Umbilical cord (tissue), 2 donors: ENCODE results near the gene GNL2. TPM values are rescaled to one million over a fixed set of nuclear protein-coding genes. Genes with fewer than 3 reads are reported as not detected.
"Not testable (repeated sequence)": the region's sequence is repeated elsewhere in the genome, so short reads cannot be mapped to it uniquely, and the experiment has no call there.

Experiments
- DNase-seq: peaks from one replicate; pipeline ENCODE4 v3.0.0-alpha.2; 2015; ENCODE audit warnings: low spot score
- total RNA-seq: library from RNA; depleted of rRNA; stranded (reverse); fragments of >200 nt; gene quantifications from one replicate; pipeline ENCODE4 v1.2.3, GENCODE V29; 2014; ENCODE audit warnings: low replicate concordance; ENCODE audit not compliant: insufficient read depth

GNL2 gene
- total RNA-seq, 1 donor from 2014 or later = 48.9 TPM

DNA sequence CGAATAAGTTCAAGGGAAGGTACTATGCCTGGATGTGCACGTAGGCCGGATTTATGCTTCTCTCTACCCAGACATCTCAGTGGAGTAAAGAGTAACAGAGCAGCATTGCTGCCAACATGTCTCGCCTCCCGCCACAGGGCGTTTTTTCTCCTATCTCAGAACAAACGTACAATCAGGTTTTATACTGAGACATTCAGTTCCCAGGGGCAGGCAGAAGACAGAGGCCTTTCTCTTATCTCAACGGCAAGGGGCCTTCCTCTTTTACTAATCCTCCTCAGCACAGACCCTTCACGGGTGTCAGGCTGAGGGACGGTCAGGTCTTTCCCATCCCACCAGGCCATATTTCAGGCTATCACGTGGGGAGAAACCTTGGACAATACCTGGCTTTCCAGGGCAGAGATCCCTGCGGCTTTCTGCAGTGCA, 35.8 kb downstream of the GNL2 start:
- DNase-seq = not testable (repeated sequence)

DNA sequence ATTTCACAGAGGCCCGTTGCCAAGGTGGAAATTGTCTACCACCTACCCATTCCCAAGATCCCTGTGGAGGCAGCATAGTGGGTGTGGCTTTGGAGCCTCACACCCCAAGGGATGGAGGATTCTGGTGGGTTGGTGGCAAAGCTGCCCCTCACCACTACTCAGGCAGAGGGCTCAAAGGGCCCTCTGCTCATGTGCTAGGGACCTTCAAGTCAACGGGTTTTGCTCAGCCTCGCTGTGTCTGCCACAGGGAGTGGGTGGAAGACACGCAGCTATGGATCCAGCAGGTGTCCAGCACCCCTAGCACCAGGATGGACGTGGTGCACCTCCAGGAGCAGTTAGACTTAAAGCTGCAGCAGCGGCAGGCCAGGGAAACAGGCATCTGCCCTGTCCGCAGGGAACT, 36.7 kb downstream of the GNL2 start:
- no peak for DNase-seq

DNA sequence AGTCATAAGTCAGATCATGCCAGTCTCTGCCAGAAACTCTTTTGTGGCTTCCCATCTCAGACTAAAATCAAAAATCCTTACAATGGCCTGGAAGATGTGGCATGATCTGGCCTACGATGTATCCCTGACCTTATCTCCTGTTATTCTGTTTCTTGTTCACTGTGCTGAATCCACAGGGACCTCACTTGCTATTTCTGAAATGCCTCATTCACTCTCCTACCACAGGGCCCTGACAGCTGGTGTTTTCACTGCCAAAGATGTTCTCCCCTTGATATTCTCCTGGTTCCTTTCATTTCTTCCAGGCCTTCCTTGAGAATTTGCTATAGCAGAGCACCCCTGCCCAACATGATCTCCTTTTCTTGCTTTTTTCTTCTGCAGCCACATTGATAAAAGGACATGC, 37.3 kb downstream of the GNL2 start:
- DNase-seq = no peak

DNA sequence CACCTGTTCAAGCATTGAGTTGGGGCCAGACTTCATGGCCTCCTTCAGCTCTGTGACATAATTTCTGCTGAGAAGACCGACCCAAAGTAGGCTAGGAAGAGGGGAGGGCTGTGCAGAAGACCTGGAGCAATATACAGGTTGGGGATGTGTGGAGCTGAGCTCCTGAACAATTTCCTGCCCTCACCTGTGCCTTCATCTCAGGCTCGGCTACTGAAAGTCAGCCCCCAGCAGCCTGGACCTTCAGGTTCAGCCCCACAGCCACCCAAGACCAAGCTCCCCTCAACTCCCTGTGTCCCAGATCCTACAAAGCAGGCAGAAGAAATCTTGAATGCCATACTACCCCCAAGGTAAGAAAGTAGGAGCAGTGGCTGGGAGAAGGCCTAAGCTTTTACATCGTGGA, 38.3 kb downstream of the GNL2 start:
- no peak for DNase-seq

DNA sequence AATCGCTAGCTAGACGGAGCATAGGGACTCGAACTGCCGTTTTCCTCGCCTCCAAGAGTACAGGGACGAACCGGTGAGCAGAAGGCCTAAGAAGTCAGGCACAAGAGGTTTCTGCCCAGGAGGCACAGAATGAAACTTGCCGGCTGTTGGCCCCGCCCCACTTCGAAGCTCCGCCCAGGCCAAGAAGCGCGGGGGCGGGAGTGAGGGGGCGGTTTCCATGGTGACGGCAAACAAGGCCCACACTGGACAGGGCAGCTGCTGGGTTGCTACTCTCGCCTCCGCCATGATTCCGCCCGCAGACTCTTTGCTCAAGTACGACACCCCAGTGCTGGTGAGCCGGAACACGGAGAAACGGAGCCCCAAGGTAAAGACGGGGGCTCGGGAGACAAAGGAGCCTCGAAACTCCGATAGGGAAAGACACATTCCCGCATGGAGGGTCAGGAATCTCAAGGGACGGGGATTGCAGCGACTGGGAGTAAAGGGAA, 39.0 kb downstream of the GNL2 start, which contains the start of gene DNALI1:
Gene DNALI1 (plus strand): TSS at position 229 of the 485 bp plus-strand sequence. CDS start 55 bp downstream, at position 284.
- DNase-seq = peak; percentile 86

DNA sequence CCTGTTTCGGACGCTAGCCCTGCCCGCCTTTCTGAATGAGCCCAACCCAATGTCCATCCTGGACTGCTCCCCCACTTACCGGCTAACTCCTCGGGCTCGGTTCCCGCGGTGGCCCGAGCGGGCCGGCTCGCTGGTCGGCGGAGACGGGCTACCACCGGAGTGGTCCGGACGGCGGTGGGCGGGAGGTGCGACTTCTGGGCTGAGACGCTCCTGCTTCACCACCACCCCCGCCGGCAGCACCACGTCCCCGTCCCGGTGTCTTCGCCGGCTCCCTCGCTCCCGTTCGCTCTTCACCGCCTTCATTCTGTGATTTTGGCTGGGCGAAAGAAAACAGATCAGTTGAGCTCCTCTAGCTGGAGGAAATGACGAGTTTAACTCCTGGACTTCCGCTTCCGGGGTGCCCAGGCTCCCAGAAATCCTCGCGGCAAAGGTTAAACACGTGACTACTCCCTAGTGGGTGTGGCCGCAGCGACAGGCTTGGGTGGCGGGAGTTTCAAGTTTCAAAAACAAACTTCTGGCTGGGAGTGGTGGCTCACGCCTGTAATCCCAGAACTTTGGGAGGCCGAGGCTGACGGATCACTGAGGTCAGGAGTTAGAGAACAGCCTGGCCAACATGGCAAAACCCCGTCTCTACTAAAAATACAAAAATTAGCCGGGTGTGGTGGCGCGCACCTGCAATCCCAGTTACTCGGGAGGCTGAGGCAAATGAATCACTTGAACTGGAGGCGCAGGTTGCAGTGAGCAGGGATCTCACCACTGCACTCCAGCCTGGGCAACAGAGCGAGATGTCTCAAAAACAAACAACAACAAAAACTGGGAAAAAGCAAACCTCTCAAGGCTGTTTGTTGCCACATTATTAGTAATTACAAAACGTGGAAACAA, 41.6 kb downstream of the GNL2 start, which contains the start of gene SNIP1:
Gene SNIP1 (minus strand): TSS at position 367 of the 882 bp plus-strand sequence. CDS start 64 bp downstream, at position 303.
- DNase-seq = peak; percentile 98

DNA sequence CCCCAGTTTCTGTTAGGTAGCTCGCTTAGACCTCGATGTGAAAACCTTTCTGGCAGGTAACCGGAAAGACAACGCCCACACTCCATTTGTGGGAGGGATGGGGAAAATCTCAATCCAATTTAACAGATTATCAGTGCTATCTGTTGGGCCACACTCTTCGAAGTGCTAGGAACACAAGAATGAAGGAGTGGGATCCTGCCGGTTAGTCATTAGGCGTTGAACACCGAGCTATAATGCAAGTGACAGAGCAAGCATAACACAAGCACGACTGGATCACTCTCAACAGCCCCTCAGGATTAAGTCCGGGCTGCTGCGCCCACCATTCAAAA, 42.2 kb downstream of the GNL2 start:
- no peak for DNase-seq

DNA sequence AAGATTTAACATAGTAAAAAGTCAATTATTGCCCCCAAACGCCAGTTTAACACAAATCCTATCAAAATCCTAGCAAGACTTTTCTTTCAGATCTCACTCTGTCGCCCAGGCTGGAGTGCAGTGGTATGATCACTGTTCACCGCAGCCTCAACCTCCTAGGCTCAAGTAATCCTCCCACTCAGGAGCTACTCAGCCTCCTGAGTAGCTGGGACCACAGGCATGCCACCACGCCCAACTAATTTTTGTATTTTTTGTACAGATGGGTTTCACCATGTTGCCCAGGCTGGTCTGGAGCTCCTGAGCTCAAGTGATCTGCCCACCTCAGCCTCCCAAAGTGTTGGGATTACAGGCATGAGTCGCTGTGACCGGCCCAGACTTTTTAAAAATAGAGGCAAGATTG, 46.4 kb downstream of the GNL2 start:
- DNase-seq = no peak

DNA sequence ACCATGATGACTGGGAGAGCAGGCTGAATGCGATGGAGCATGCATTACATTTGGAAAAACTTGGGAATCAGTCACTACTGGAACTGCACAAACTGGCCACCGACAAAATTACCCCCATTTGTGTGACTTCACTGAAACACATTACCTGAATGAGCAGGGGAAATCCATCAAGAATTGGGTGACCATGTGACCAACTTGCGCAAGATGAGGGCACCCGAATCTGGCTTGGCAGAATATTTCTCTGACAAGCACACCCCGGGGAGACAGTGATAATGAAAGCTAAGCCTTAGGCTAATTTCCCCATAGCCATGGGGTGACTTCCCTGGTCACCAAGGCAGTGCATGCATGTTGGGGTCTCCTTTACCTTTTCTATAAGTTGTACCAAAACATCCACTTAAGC, 50.7 kb downstream of the GNL2 start:
- DNase-seq = no peak

DNA sequence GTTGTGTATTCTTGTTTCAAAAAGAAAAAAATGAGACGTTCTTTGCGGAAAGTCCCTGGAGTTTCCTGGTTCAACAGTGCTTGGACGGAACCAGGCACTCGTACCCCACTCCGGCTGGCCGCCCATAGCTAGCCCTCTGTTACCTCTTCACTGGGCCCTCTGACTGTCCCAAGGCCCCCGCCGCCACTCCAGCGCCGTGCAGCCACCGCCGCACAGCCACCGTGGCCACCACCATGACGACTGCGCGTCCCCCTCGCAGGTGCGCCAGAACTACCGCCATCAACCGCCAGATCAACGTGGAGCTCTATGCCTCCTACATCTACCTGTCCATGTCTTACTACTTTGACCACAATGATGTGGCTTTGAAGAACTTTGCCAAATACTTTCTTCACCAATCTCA, 51.2 kb downstream of the GNL2 start:
- no peak for DNase-seq

DNA sequence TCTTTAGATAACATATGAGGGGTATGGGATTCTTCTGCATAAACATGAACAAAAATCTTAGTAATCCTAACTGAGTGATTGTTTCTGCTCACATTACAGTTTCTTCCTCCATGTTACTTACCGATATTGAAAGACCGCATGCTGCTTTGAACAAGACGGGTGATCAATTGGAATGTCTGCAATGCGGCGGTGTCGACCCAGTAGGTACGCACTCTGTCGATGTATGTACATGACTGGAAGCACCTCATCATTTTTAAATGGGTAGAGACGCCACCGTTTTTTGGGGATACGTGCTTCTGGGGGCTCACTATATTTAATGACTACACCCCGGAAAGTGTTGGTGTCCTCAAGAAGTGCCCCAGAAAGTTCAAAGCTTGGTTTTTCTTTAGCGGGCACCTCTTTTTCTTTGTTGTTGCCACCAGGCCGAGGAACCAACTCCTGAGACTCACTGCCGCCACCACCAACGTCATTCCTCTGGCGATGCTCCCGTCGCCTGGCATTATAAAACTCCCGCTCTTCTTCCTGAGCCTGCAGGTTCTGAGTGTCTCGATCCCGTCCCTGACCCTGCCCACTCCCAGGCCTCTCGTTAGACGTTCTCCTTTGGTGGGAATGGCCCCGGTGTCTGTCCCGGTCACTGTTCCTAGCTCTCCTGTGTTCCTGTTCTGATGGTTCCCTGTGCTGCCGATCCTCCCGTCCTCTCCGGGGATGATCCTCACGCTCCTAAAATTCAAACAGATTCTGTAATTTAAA, 55.5 kb downstream of the GNL2 start:
- DNase-seq = no peak

DNA sequence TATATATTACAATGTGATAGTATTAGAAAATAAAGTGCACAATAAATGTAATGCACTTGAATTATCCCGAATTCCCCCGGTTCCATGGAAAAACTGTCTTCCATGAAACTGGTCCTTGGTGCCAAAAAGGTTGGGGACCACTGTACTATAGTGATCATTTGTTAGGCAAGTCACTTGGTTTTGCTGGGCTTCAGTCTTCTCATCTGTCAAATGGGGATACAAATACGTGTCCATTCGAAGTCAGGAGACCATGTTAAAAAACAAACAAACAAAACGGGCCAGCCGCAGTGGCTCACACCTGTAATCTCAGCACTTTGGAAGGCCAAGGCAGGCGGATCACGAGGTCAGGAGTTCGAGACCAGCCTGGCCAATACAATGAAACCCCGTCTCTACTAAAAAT, 56.6 kb downstream of the GNL2 start:
- not testable (repeated sequence) for DNase-seq

DNA sequence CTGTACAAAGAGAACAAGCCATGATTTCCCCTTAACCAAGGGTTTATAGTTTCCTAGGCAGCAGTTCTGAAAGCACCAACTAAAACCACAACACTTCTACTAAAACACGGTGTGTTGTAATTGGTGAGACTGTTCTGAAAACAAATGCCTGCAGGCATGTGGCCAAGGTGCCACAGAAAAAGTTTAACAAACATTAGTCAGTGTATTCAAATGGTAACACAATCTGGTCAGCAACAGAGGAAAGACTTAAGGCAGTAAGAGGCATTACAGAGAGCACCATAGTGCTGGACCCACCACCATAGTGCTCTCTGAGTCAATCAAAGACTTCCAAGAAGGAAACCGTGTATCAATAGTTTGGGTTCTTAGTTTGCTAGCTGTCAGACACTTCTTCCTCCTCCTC, 58.4 kb downstream of the GNL2 start:
- DNase-seq = no peak

DNA sequence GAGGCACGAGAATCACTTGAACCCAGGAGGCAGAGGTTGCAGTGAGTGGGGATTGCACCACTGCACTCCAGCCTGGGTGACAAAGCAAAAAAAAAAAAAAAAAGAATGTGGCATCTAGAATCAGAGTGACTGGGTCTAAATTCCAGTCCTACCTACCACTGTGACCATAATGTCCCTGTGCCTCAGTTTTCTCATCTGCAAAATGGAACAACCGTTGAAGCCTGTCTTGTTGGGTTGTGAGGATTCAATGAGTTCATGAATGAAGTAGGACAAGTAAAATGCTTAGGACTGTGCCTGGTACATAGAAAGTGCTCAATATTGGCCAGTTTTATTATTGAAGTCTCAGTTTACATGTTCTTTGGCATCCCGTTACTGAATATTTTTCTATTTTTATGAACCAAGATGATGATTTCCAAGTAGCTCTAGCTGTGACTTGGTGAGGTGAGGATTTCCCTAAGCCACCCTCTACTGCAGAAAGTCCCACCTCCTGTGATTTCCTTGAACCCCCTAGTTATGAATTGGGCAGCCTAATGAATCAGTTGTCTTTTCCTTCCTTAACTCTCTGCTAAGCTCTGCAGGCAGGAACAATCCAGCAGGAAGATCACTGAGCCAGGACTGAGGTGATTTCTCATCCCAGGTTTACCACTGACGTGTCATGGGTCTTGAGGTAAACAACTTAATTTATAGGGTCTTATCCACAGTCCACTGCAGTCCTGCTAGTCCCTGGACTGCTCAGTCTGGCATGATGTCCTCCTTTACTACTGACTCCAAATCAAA, 62.2 kb downstream of the GNL2 start:
- no peak for DNase-seq

DNA sequence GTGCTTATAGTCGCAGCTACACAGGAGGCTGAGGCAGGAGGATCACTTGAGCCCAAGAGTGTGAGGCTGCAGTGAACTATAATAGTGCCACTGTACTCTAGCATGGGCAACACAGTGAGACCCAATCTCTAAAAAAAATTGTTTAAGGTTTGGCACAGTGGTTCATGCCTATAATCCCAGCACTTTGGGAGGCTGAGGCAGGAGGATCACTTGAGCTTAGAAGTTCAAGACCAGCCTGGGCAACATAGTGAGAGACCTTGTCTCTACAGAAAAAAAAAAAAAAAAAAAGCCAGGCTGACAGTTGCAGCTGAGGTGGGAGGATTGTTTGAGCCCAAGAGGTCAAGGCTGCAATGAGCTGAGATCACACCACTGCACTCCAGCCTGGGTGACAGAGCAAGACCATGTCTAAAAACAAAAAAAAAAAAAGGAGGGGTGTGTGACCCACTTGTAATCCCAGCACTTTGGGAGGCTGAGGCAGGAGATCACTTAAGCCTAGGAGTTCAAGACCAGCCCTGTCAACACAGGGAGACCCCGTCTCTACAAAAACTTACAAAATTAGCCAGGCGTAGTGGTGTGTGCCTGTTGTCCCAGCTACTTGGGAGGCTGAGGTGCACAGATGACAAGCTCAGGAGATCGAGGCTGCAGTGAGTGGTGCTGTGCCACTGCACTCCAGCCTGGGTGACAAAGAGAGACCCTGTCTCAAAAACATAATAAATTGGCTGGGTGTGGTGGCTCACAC, 63.1 kb downstream of the GNL2 start:
- not testable (repeated sequence) for DNase-seq

DNA sequence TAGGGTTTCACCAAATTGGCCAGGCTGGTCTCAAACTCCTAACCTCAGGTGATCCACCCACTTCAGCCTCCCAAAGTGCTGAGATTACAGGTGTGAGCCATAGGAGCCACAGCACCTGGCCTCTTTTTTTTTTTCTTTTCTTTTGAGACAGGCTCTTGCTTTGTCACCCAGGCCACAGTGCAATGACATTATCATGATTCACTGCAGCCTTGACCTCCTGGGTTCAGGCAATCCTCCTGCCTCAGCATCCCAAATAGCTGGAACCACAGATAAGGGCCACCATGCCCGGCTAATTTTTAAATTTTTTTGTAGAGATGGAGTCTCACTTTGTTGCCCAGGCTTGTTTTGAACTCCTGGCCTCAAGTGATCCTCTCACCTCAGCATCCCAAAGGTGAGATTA, 65.8 kb downstream of the GNL2 start:
- not testable (repeated sequence) for DNase-seq

DNA sequence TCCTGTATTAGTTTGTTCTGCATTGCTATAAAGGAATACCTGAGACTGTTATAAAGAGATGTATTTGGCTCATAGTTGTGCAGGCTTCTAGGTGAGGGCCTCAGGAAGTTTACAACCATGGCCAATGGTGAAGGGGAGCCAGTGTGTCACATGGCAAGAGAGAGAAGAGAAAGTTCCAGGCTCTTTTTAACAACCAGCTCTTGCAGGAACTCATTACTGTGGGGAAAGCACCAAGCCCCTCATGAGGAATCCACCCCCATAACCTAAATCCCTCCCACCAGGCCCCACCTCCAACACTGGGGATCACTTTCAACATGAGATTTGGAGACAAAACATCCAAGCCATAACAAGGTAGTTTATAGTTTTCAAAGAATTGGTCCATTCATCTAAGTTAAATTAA, 76.1 kb downstream of the GNL2 start:
- DNase-seq = no peak

DNA sequence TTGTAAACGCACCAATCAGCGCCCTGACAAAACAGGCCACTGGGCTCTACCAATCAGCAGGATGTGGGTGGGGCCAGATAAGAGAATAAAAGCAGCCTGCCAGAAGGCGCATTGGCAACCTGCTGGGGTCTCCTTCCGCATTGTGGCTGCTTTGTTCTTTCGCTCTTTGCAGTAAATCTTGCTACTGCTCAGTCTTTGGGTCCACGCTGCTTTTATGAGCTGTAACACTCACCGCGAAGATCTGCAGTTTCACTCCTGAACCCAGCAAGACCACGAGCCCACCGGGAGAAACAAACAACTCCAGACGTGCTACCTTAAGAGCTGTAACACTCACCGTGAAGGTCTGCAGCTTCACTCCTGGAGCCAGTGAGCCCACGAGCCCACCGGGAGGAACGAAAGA, 76.8 kb downstream of the GNL2 start:
- DNase-seq = not testable (repeated sequence)

DNA sequence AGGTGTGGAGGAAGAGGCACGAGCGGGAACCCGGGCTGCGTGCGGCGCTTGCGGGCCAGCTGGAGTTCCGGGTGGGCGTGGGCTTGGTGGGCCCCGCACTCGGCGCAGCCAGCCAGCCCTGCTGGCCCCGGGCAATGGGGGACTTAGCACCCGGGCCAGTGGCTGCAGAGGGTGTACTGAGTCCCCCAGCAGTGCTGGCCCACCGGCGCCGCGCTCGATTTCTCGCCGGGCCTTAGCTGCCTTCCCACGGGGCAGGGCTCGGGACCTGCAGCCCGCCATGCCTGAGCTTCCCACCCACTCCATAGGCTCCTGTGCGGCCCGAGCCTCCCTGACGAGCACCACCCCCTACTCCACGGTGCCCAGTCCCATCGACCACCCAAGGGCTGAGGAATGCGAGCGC, 77.5 kb downstream of the GNL2 start:
- not testable (repeated sequence) for DNase-seq

DNA sequence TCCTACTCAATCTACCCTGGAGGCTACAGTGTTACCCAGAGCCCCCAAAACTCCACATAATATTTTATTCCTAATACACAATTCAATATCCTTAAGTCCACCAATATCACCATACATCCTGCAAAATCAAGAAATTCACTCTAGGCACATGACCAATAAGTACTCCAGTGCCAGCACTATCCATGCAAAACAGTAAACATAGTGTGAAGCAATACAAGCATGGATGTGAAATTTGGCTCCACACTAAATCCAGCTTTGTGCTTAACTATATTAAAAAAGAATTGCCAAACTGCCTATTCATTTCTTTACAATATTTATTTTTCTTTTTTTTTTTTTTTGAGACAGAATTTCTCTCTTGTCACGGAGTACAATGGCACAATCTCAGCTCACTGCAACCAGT, 78.2 kb downstream of the GNL2 start:
- DNase-seq = no peak
